ENCODE measurements around the gene REXO4.

DNA sequence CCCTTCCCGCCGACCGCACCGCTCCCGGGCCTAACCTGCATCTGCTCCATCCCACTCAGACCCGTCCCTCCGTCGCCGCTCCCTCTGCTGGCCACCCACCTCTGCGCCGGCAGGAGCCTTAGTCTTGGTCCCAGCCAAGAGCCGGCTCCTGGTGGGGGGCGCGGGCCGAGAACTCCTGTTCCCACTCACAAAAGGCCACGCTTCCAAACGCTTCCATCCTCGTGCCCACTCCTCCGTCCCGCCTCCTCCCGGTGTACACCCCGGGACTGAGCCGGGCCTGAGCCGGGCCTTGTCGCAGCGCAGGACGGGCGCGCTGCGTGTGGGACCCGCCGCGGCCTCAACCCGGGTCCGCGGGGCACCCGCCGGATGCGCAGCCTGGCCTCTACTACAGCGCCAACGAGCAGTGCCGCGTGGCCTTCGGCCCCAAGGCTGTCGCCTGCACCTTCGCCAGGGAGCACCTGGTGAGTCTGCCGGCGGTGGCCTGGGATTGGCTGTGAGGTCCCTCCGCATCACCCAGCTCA, 11.9 kb upstream of the REXO4 start:
- TF ChIP-seq POLR2A (IDR thresholded peaks at IDR 0.05; ENCODE audit: extremely low read depth, insufficient read length) (no peak), MYC (IDR thresholded peaks at IDR 0.05; ENCODE audit: low read depth, low read length) (no peak)
- TF ChIP-seq, protein P1, sequence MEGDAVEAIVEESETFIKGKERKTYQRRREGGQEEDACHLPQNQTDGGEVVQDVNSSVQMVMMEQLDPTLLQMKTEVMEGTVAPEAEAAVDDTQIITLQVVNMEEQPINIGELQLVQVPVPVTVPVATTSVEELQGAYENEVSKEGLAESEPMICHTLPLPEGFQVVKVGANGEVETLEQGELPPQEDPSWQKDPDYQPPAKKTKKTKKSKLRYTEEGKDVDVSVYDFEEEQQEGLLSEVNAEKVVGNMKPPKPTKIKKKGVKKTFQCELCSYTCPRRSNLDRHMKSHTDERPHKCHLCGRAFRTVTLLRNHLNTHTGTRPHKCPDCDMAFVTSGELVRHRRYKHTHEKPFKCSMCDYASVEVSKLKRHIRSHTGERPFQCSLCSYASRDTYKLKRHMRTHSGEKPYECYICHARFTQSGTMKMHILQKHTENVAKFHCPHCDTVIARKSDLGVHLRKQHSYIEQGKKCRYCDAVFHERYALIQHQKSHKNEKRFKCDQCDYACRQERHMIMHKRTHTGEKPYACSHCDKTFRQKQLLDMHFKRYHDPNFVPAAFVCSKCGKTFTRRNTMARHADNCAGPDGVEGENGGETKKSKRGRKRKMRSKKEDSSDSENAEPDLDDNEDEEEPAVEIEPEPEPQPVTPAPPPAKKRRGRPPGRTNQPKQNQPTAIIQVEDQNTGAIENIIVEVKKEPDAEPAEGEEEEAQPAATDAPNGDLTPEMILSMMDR (IDR thresholded peaks at IDR 0.05; ENCODE audit: low read depth, low read length): no peak
